Adipose tissue (tissue), 3 donors: ENCODE data around the gene COLEC12. TPM values are rescaled to one million over a fixed set of nuclear protein-coding genes. Genes with fewer than 3 reads are reported as not detected.
"Not testable (repeated sequence)": the region's sequence is repeated elsewhere in the genome, so short reads cannot be mapped to it uniquely, and the experiment has no call there.

ENCODE experiments used
- H3K27ac ChIP-seq: one replicate; pipeline ENCODE4 v1.5.1; 2013; ENCODE audit warnings: low read depth, low read length
- WGBS, 3 donors: extraction: QIAGEN DNeasy Blood & Tissue Kit; methylation state at CpG; one replicate each; pipeline ENCODE4 v1.1.7; 2013; 5-methylcytosine and 5-hydroxymethylcytosine counted together
- polyA plus RNA-seq, 3 donors: library from polyadenylated mRNA; stranded (reverse); fragments of 200-250 nt; gene quantifications; one replicate each; pipeline ENCODE4 v1.2.3, GENCODE V29; 2013
- donor health status: healthy with polysubstance abuse.
- donor health status: Bipolar disorder and iron deficiency.
- donor health status: healthy.

COLEC12 gene
- polyA plus RNA-seq, 3 donors, result 5.2 to 10.8 (median 9.5) TPM

GRCh38 chr18:320155-320554, 180.3 kb downstream of the COLEC12 start:
- H3K27ac ChIP-seq, result no peak overlapping the region
- WGBS, 3 donors, result 61 to 75% (median 74%) methylated on average over 1 of the region's 1 CpG

DNA sequence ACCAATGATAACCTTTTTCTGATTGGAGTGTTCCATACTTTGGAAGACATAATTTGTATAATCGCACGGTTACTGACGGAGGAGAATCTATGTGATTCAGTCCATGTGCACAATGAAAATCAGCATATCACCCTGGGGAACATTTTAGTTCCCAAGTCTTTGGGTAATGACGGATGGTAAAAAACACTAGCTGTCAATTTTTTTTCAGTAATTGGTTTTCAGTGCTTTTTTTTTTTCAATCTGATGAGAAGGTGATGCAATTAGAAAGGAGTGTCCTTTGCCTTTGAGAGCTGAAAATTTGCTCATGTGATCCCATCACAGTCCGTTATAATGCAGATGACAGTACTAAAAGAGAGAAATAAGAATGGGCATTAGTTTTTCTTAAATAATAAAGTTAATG, 180.8 kb downstream of the COLEC12 start:
- 72 to 89% (median 84%) methylated on average over 5 of the region's 5 CpGs for WGBS, 3 donors

GRCh38 chr18:318791-319291, 181.7 kb downstream of the COLEC12 start:
- WGBS, 3 donors, result 85 to 96% (median 88%) methylated on average over 9 of the region's 9 CpGs
- no peak overlapping the region for H3K27ac ChIP-seq

More for the DNA sequence above, 180.8 kb downstream of the COLEC12 start:
- no peak overlapping the region for H3K27ac ChIP-seq

DNA sequence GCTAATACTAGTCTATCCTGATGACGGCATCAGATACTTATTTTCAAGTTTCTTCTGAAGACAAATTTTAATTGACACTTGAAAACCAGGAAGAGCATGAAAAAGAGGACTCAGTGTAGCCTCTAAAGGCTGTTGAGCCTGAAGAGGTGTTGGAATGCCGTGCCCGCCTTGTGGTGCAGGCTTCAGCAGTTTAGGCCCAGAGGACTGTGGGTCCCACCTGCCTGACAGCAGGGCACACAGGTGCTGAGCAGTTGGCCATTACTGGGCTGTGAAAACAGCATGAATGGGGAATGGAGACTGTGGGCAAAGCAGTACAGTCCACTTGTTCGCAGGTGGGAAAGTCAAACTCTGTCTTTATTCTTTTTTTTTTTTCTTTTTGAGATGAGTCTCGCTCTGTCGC, 182.9 kb downstream of the COLEC12 start:
- H3K27ac ChIP-seq, result no peak overlapping the region
- 97 to 98% (median 97%) methylated on average over 4 to 6 of the region's 6 CpGs for WGBS, 3 donors

DNA sequence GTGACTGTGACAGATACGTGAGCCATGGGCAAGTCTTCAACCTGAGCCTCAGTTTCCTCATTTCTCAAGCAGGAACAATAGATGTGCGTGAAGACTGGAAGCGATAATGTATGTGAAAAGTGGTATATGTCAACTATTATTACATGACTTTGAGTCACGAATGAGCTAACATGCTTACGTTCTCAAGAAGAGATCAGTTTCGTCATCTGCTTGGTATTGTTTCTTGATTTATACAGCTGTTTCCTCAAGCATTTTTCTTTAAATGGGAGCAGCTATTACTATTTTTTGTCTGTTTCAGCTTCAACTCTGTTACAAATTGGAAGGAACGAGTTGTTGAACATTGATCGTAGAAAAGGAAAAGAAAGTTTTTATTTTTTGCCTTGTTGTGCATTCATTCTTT, 184.1 kb downstream of the COLEC12 start:
- 65 to 80% (median 78%) methylated on average over 8 of the region's 8 CpGs for WGBS, 3 donors
- H3K27ac ChIP-seq, result no peak overlapping the region

- H3K27ac ChIP-seq, result no peak overlapping the region
Observed at GRCh38 chr18:313931-314330, 186.6 kb downstream of the COLEC12 start.

DNA sequence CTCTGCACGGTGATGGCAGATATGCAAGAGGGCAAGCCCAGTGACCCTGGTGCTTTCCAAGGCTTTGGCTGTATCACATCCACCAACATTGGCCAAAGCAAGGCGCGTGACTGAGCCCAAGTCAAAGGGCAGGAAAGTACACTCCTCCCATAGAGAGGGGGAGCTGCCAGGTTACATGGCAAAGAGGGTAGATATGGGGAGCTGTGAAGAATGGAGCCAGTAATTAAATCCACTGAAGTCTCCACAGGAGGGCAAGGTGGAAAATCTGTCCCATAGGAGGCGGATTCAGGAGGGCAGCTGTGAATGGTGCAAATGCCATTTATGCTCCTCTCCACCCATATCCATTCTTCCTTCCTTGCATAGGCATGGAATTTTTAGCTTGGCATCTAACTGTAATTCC, 188.1 kb downstream of the COLEC12 start:
- no peak overlapping the region for H3K27ac ChIP-seq
- 62 to 88% (median 63%) methylated on average over 4 of the region's 4 CpGs for WGBS, 3 donors

DNA sequence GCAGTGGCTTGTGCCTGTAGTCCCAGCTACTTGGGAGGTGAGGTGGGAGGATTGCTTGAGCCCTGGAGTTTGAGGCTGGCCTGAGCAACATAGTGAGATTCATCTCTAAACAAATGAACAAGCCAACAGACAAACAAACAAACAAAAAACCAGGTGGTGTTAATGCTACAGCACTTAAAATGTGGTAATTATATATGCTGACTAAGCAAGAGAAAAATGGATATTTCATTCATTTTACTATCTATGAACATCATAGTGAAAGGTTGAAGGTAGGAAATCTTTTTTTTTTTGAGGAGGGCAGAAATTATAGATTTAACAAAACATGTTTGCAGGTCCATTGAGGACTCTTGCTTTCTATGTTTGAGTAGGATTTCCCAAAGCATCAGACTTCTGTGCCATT, 190.5 kb downstream of the COLEC12 start:
- no peak overlapping the region for H3K27ac ChIP-seq

DNA sequence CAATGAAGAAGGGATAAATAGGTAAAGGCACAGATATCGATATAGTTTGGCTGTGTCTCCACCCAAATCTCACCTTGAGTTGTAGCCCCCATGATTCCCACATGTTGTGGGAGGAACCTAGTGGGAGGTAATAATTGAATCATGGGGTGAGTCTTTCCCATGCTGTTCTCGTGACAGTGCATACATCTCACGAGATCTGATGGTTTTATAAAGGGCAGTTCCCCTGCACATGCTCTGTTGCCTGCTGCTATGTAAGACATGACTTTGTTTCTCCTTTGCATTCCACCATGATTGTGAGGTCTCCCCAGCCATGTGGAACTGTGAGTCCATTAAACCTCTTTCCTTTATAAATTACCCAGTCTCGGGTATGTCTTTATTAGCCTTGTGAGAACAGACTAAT, 192.4 kb downstream of the COLEC12 start:
- 89 to 95% (median 95%) methylated on average over 4 of the region's 4 CpGs for WGBS, 3 donors
- not testable (repeated sequence) for H3K27ac ChIP-seq

GRCh38 chr18:306608-307255, 193.8 kb downstream of the COLEC12 start:
- WGBS, 3 donors, result 76 to 90% (median 89%) methylated on average over 7 of the region's 7 CpGs

GRCh38 chr18:305003-305501, 195.4 kb downstream of the COLEC12 start:
- no peak overlapping the region for H3K27ac ChIP-seq
- 70 to 82% (median 80%) methylated on average over 6 of the region's 6 CpGs for WGBS, 3 donors

More at GRCh38 chr18:306608-307255, 193.8 kb downstream of the COLEC12 start:
- no peak overlapping the region for H3K27ac ChIP-seq

DNA sequence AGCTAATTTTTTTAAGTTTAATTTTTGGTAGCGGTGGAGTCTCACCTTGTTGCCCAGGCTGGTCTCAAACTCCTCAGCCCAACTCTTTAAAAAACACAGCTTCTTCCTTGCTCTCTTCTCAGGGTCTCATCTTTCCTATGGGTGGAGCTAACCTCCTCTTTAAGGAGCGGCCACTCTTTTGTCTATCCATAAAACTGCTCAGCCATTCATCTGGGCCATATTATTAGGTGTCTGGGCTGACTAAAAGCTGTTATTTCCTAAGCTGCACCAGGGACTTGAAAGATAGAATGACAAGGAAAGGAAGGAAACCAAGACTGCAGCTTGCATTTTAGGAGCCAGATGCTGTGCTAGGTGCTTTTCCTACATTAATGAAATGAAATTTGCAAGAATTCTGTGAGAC, 196.9 kb downstream of the COLEC12 start:
- no peak overlapping the region for H3K27ac ChIP-seq
- 92 to 100% (median 95%) methylated on average over 2 of the region's 2 CpGs for WGBS, 3 donors

DNA sequence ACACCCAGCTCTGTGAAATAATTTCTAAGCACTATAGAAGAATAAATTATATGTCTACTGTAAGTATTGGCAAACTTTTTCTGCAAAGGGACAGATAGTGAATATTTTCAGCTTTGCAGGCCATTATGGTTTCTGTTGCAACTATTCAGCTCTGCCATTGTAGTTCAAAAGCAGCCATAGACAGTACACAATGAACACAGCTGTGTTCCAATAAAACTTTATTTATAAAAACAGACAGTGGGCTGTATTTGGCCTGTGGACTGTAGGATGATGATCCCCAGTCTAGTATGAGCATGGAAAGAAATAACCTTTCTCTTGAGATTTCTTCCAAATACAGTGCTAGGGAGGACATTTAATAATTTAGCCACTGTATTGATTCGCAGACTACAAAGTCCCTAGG, 197.5 kb downstream of the COLEC12 start:
- no peak overlapping the region for H3K27ac ChIP-seq
- 39 to 100% (median 97%) methylated on average over 1 of the region's 1 CpG for WGBS, 3 donors

DNA sequence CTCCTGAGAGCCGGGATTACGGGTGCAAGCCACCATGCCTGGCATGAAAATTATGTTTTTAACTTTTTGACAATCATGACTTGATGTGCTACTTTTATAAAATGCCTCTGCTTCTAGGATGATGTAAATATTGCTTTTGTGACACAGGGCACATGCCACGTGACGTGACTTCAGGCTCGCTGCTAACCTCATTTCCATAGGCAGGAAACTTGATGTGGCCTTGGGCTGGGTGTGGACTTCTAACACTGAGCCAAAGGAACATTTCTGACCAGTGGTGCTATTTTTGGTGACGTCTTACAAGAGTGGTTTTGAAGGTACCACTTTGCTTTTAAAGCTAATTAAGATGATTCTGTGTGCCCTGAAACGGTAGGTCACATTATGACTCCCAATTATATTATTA, 198.4 kb downstream of the COLEC12 start:
- 69 to 78% (median 76%) methylated on average over 7 of the region's 7 CpGs for WGBS, 3 donors
- no peak overlapping the region for H3K27ac ChIP-seq

DNA sequence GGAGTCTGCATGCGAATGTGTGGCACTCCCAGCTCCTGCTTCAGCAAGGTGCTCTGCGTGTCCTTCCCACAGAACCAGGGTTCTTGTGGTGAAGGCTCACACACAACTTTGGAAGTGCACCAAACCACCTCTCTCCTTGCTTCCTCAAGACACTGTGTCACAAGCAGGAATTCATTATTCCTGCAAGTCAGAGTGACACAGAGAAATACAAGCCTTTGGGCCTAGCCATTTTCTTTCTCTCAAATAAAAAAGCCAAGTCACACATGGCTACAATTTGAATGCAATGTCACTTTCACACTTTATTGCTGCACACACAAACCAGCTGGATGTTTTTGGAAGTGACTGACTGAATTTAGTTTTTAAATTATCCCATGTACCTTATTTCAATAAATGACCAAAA, 202.6 kb downstream of the COLEC12 start:
- no peak overlapping the region for H3K27ac ChIP-seq
- 72 to 84% (median 81%) methylated on average over 2 of the region's 2 CpGs for whole genome bisulfite sequencing, 3 donors

DNA sequence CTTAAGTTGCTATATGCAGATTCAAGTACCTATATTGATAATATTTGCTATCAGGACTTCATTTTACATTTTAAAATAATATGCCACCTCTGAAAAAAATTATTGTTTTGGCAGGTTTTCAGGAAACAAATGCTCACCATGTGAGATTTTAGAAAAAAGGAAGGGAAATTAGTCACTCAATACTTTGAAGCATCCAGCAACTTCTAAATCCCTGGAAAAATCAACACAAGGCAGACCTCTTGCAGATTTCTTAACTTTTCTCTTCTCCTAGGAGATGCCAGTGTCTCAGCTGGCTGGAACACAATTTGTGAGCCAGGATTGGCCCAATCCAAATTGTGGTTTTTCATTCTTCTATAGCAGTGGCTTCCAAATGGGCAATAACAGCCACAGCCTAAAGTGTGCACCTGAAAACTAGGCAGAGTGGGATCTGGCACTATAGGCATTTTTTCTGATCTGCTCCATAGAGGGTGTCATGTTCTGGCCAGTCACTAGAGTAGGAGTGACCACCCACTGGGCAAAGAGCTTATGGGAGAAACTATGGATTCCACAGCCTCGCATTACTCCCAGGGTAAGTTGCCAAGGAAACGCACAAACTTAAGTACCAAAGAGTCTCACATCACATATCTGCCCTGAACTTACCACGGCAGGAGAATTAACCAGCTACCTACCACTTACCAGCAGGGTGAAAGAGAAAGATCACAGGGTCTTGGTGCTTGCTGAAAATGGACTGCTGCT, 204.6 kb downstream of the COLEC12 start:
- H3K27ac ChIP-seq, result no peak overlapping the region
- WGBS, 3 donors, result 62 to 80% (median 70%) methylated on average over 3 of the region's 3 CpGs

DNA sequence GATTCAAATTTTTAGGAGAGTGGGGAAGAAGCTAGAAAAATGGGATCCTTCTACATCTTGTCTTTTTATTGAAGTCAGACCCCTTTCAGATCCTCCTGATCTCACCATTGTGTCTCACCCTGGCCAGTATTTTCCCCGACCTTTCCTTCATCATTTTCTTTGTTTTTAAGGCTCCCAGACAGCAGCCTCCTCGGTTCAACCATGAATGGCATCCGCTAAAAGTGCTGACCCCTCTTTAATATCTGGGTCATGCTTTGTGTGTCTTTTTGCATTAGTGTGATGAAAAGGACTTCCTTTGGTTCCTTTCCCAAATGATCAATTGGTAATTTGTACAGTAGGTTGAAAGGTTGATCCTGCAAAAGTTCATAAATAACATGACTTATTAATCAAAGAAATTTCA, 205.9 kb downstream of the COLEC12 start:
- H3K27ac ChIP-seq, result no peak overlapping the region
- 86 to 93% (median 88%) methylated on average over 3 of the region's 3 CpGs for WGBS, 3 donors

DNA sequence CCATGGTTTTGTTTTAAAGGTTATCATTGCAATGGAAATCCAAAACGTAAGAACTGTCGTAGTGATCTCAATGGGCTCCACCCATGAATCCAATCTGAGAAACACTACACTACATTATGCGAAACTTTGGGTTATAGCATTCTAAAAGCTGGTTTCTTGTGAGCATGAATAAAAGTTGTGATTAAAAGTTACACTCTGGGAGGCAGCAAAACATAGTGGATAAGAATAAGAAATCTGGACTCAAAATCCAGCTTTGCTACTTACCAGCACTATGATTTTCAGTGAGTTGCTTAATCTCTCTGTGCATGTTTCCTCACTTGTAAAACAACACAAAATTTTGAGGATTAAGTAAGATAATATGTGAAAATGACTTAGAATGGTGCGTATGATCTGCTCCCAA, 207.0 kb downstream of the COLEC12 start:
- 70 to 83% (median 82%) methylated on average over 4 of the region's 4 CpGs for WGBS, 3 donors
- no peak overlapping the region for H3K27ac ChIP-seq

- H3K27ac ChIP-seq, result no peak overlapping the region
- 63 to 72% (median 69%) methylated on average over 3 of the region's 3 CpGs for WGBS, 3 donors
Observed at GRCh38 chr18:292271-292670, 208.2 kb downstream of the COLEC12 start.

DNA sequence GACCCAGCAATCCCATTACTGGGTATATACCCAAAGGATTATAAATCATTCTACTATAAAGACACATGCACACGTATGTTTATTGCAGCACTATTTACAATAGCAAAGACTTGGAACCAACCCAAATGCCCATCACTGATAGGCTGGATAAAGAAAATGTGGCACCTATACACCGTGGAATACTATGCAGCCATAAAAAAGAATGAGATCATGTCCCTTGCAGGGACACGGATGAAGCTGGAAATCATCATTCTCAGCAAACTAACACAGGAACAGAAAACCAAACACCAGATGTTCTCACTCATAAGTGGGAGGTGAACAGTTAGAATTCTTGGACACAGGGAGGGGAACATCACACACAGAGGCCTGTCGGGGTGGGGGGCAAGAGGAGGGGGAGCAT, 210.5 kb downstream of the COLEC12 start:
- WGBS, 3 donors, result 65 to 77% (median 77%) methylated on average over 4 of the region's 4 CpGs
- H3K27ac ChIP-seq, result not testable (repeated sequence)
